Measurements from ENCODE around the gene FGGY. TPM values are rescaled to one million over a fixed set of nuclear protein-coding genes. Genes with fewer than 3 reads are reported as not detected.

FGGY gene
- total and polyA plus RNA-seq, 4 donors: 16.0 to 67.0 (median 43.4) TPM

DNA sequence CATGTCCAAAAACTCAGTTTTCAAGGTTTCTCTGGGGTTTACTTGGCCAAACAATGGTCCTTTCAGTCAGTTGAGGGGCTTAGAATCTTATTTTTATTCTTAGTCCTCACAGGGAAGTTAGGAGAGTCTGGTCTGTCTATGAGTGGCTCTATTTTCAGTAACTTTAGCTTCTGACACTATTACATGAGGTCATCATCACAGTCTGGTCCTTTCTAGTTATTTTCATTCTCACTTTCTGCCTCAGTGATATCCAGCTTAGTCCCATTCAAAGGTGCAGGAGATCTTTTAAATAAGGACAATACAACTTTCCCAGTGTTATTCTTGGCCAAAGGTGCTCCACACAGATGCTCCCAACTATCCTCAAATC, 30.0 kb upstream of the FGGY start (continued):
- no peak for TF ChIP-seq REST (IDR thresholded peaks at IDR 0.05)
- TF ChIP-seq TAF1 (conservative IDR thresholded peaks at IDR 0.05): no peak
- TF ChIP-seq SP1 (IDR thresholded peaks at IDR 0.05): no peak

DNA sequence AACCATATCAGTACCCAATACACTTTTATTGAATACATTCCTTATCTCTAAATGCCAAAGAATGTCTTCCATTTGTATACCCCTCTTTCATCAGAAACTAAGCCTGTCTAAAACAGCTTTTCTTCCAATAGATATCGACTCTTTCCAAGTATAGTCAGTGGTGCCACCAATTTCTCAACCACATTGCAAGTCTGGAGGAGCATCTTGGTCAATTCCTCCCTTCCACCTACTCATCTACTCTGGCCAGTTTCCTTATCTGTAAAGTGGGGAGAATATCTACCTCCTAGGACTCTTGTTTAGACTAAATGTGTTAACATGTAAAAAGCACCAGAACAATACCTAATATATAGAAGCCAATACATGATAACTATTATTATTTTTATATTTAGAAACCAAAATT, 28.5 kb upstream of the FGGY start:
- Histone ChIP-seq H3K27ac (ENCODE audit: low read depth in 1 of 2, low read length in 2 of 2) (no peak overlapping the region), H3K27me3 (ENCODE audit: control insufficient read depth in 4 of 4, insufficient read depth in 4 of 4, low read length in 3 of 4) (no peaks in the 10 kb centered on the region), H3K9me3 (ENCODE audit: control insufficient read depth in 4 of 4, low read length in 3 of 4) (no peaks in the 10 kb centered on the region), H3K36me3 (ENCODE audit: control insufficient read depth in 4 of 4, insufficient read depth in 3 of 4, low read depth in 1 of 4, low read length in 3 of 4) (no peaks in the 10 kb centered on the region), H3K4me1 (ENCODE audit: control insufficient read depth in 4 of 4, insufficient read depth in 4 of 4, low read length in 3 of 4) (no peaks in the 10 kb centered on the region), H3K4me3 (ENCODE audit: low read depth in 1 of 3, low read length in 3 of 3) (no peak overlapping the region), H3K9ac (ENCODE audit: low read depth in 1 of 2, low read length in 2 of 2) (no peak overlapping the region)
- TF ChIP-seq, protein P1, sequence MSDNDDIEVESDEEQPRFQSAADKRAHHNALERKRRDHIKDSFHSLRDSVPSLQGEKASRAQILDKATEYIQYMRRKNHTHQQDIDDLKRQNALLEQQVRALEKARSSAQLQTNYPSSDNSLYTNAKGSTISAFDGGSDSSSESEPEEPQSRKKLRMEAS (IDR thresholded peaks at IDR 0.05): no peak
- TF ChIP-seq HNF4A (conservative IDR thresholded peaks at IDR 0.05) (no peak), NR2F2 (IDR thresholded peaks at IDR 0.05) (no peak), GABPA (IDR thresholded peaks at IDR 0.05 in 1 of 2, conservative IDR thresholded peaks at IDR 0.05 in 1 of 2) (no peak), TAF1 (conservative IDR thresholded peaks at IDR 0.05) (no peak), JUND (IDR thresholded peaks at IDR 0.05) (no peak), REST (IDR thresholded peaks at IDR 0.05) (no peak), HNF4G (IDR thresholded peaks at IDR 0.05) (no peak), SP1 (IDR thresholded peaks at IDR 0.05) (no peak), EGR1 (IDR thresholded peaks at IDR 0.05; ENCODE audit: low read depth in 2 of 2) (no peak), FOXA1 (IDR thresholded peaks at IDR 0.05) (no peak), RXRA (IDR thresholded peaks at IDR 0.05) (no peak), RAD21 (IDR thresholded peaks at IDR 0.05) (no peak), FOXA2 (IDR thresholded peaks at IDR 0.05) (no peak)
- TF ChIP-seq, protein P2, sequence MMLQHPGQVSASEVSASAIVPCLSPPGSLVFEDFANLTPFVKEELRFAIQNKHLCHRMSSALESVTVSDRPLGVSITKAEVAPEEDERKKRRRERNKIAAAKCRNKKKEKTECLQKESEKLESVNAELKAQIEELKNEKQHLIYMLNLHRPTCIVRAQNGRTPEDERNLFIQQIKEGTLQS (IDR thresholded peaks at IDR 0.05): no peak
- TF ChIP-seq, protein P3, sequence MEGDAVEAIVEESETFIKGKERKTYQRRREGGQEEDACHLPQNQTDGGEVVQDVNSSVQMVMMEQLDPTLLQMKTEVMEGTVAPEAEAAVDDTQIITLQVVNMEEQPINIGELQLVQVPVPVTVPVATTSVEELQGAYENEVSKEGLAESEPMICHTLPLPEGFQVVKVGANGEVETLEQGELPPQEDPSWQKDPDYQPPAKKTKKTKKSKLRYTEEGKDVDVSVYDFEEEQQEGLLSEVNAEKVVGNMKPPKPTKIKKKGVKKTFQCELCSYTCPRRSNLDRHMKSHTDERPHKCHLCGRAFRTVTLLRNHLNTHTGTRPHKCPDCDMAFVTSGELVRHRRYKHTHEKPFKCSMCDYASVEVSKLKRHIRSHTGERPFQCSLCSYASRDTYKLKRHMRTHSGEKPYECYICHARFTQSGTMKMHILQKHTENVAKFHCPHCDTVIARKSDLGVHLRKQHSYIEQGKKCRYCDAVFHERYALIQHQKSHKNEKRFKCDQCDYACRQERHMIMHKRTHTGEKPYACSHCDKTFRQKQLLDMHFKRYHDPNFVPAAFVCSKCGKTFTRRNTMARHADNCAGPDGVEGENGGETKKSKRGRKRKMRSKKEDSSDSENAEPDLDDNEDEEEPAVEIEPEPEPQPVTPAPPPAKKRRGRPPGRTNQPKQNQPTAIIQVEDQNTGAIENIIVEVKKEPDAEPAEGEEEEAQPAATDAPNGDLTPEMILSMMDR (IDR thresholded peaks at IDR 0.05; ENCODE audit: low read depth, low read length, missing input control): no peak
- 91% methylated on average over 1 of the region's 1 CpG for WGBS
- no peak for DNase-seq (ENCODE audit: low spot score)

Data from liver (tissue), 9 donors.